Uterus (tissue), 4 donors: ENCODE results near the gene ILK. TPM values are rescaled to one million over a fixed set of nuclear protein-coding genes. Genes with fewer than 3 reads are reported as not detected.
A peak's percentile ranks its signal among the peaks of the same experiment; 100 is the strongest.

Experiments
- DNase-seq, 2 donors: peaks; one replicate each; pipeline ENCODE4 v3.0.0-alpha.2; 2019 to 2020
- H3K27ac ChIP-seq, 2 donors: fragments of 200-600 bp; sonication (generic); 1 replicate in 1 of 2; 2 replicates in 1 of 2; pipeline ENCODE4 v1.5.1; 2016 to 2018
- H3K27me3 ChIP-seq, 2 donors: fragments of 200-600 bp; sonication (generic); one replicate each; pipeline ENCODE4 v1.5.1; 2018 to 2019; ENCODE audit warnings: control low read depth in 1 of 2
- H3K36me3 ChIP-seq, 2 donors: fragments of 200-600 bp; sonication (generic); one replicate each; pipeline ENCODE4 v1.5.1; 2019; ENCODE audit warnings: control low read depth in 1 of 2
- H3K4me1 ChIP-seq, 2 donors: fragments of 200-600 bp; sonication (generic); one replicate each; pipeline ENCODE4 v1.5.1; 2018 to 2019; ENCODE audit warnings: control low read depth in 1 of 2
- H3K4me3 ChIP-seq, 2 donors: fragments of 200-600 bp; sonication (generic); 1 replicate in 1 of 2; 2 replicates in 1 of 2; pipeline ENCODE4 v1.5.1; 2018 to 2019; ENCODE audit warnings: mild to moderate bottlenecking in 1 of 2
- H3K9me3 ChIP-seq, 2 donors: fragments of 200-600 bp; sonication (generic); one replicate each; pipeline ENCODE4 v1.5.1; 2019; ENCODE audit warnings: control low read depth in 1 of 2
- POLR2A ChIP-seq, 2 donors: fragments of 450-650 bp; IDR thresholded peaks; one replicate each; pipeline ENCODE4 v1.6.1; 2016; ENCODE audit warnings: antibody characterized with exemption in 2 of 2, mild to moderate bottlenecking in 1 of 2, moderate library complexity in 1 of 2
- intact Hi-C: fragments of 100-400 bp; cut with DNase I; formaldehyde crosslinking; loops from one replicate; pipeline ENCODE4 v1.15.1; 2023; ENCODE audit warnings: low total_unique reads
- total RNA-seq, 4 donors: library from RNA; depleted of rRNA in 3 of 4; stranded (reverse); fragments of >200 nt in 3 of 4; gene quantifications; one replicate each; pipeline versions ENCODE4 v1.1.0 to v1.2.4, GENCODE V29; 2014 to 2023
- TF ChIP-seq, protein P1 (sequence below), 4 experiments: fragments of 200-600 bp in 2 of 4; fragments of 450-650 bp in 2 of 4; sonication (generic) in 2 of 4; IDR thresholded peaks; one replicate each; pipeline ENCODE4 v1.5.1; 2016 to 2019; ENCODE audit warnings: antibody characterized with exemption in 4 of 4, mild to moderate bottlenecking in 2 of 4, moderate library complexity in 1 of 4
- donor health status: DM: yes; HTN: yes; CAD: no.

ILK gene
- total RNA-seq, 4 donors from 2014 or later = 205 to 336 (median 279) TPM

DNA sequence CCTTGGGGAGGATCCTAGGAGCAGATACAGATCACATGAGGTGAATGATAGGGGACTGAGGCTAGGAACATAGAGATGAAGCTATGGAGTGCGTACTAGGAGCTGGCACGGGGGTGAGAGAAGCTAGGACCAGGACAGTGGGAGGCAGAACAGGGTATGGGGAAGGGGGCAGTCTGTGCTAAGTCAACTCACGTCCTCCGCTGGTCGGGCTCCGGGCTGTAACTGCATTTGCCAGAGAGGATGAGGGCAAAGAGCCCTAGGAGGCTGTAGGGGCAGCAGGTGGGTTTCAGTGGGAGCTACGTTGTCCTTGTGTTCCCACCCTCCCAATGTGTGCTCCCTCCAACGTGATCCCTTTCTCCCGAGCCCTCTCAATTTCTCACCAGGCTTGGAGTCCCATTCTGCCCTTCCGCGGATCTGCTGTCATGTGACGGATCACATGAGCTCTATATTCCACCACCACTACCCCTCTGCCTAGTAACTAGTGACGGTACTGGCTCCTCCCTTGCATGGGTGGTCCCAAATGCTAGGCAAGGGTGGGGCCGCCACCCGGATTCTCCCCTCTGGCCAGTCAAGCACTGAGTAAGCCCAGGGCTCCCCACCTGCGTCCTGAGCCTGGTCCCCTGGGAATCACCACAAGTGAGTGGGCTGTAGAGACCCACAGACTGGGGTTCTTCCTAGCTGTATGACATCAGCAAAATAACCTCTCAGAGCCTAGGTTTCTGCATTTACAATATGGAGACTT, 15.6 kb downstream of the ILK start, which contains the start of gene TPP1:
Gene TPP1, minus strand, starts transcription at position 419 of the 742 bp plus-strand sequence. Its CDS starts 22 bp downstream, at position 397.
- Histone ChIP-seq H3K9me3 (no peaks in the 10 kb centered on the region), H3K36me3 (no peaks in the 10 kb centered on the region), H3K27me3 (no peaks in the 10 kb centered on the region), H3K4me3 (peak within 1 kb of the TSS; percentile 57 to 90), H3K4me1 (peaks cover 0 to 16% of the 10 kb centered on the region in 2 donors), H3K27ac (peak within 1 kb of the TSS; percentile 82 to 97)
- intact Hi-C loops = loop anchor here (10.0 kb wide), 1 partner anchor 66 kb away; the partner anchor contains the start of gene MRPL17
- TF ChIP-seq, protein P1, sequence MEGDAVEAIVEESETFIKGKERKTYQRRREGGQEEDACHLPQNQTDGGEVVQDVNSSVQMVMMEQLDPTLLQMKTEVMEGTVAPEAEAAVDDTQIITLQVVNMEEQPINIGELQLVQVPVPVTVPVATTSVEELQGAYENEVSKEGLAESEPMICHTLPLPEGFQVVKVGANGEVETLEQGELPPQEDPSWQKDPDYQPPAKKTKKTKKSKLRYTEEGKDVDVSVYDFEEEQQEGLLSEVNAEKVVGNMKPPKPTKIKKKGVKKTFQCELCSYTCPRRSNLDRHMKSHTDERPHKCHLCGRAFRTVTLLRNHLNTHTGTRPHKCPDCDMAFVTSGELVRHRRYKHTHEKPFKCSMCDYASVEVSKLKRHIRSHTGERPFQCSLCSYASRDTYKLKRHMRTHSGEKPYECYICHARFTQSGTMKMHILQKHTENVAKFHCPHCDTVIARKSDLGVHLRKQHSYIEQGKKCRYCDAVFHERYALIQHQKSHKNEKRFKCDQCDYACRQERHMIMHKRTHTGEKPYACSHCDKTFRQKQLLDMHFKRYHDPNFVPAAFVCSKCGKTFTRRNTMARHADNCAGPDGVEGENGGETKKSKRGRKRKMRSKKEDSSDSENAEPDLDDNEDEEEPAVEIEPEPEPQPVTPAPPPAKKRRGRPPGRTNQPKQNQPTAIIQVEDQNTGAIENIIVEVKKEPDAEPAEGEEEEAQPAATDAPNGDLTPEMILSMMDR (IDR thresholded peaks at IDR 0.05) = peak in 1 of 4 experiments; percentile 8
- TF ChIP-seq POLR2A (IDR thresholded peaks at IDR 0.05) = peak; percentile 80 to 95
- DNase-seq = peak; percentile 92 to 97

DNA sequence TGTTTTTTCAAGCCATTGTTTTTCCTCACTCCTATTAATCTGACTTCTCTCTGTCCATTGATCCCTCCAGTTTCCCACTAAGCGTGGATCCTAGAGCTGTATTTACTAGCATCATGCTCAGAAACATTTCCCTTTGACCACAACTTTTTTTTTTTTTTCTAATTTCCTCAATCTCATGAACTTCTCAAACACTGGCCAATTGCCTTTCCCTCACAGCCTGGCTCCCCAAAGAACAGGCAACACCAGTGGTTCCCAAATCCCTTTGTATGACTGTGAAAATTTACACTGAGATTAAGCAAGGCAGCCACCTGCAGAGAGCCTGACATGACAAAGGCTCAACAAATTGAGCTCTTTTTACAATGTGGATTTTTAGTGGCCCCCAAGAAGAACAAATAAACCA, 17.1 kb downstream of the ILK start:
- H3K4me1 ChIP-seq = peaks cover 0 to 16% of the 10 kb centered on the region in 2 donors
- intact Hi-C loops = no loop called here
- H3K27ac ChIP-seq = no peak overlapping the region
- H3K4me3 ChIP-seq = no peak overlapping the region
- no peaks in the 10 kb centered on the region for H3K36me3 ChIP-seq
- TF ChIP-seq, protein P1 (IDR thresholded peaks at IDR 0.05) = no peak
- TF ChIP-seq POLR2A (IDR thresholded peaks at IDR 0.05) = no peak
- H3K9me3 ChIP-seq = no peaks in the 10 kb centered on the region
- DNase-seq = no peak
- H3K27me3 ChIP-seq = no peaks in the 10 kb centered on the region

DNA sequence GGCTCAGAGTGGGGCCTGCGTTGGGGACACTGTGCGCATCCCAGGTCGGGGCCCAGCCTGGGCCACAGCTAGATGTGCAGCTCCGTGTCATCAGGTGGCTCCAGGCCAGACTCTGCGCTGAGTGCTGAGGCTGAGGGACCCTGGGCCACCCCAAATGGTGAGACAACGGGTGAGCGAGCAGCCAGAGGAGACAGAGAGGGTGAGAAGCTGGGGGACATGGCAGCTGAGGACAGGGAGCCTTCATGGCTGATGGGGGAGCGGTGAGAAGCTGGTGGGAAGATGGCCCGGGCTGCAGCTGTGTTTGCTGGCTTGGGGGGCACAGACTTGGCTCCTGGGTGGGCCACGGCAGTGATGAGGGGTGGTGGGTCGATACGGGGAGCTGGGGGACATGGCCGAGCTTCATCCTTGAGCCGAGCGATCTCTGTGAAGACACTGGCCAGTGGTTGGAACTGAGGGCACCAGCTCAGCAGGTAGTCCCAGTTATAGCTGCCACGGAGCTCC, 18.2 kb downstream of the ILK start:
- DNase-seq = peak in 1 of 2 donors; percentile 26
- Histone ChIP-seq H3K4me3 (no peak overlapping the region), H3K4me1 (peaks cover 0 to 16% of the 10 kb centered on the region in 2 donors), H3K9me3 (no peaks in the 10 kb centered on the region), H3K27me3 (no peaks in the 10 kb centered on the region), H3K36me3 (no peaks in the 10 kb centered on the region), H3K27ac (no peak overlapping the region)
- intact Hi-C loops = no loop called here
- TF ChIP-seq, protein P1 (IDR thresholded peaks at IDR 0.05) = no peak
- no peak for TF ChIP-seq POLR2A (IDR thresholded peaks at IDR 0.05)

DNA sequence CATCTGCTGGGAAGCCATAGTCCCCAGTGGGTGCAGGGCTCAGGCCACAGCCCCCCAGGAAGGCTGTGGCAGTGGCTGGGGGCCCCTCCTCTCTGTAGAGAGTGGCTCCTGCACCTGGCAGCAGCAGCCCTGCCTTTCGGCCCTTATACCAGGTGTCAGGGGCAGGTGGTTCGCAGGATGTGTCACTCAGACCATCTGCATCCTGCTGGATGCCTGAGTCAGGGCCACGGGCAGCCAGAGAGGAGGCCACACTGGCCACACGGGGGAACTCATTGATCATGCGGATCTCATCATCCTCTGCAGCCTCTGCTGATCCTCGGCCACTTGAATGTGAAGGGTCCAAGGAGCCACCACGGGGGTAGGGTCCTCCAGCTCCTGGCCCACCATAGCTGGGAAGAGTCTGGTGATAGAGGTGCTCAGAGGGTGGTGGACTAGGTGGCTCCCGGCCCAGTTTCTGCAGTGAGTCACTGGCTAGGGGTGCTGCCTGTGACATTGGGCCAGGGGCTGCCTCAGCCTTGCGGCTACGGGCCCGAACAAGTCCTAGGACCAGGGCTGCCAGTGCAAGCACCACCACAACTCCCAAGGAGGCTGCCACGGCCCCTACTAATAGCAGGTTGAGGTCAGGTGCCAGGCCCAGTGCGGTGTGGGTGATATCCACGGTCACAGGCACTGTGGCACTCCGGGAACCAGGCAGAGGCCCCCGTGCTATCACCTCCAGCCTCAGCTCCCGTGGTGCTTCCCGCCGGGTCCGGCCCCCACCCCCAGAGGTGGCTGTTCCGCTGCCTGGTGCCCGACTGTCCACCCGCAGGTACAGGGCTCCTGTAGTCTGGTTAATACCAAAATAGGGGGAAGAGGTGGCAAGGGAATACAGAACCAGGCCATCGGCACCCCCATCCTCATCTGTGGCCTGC, 18.9 kb downstream of the ILK start:
- H3K4me1 ChIP-seq = peaks cover 0 to 9% of the 10 kb centered on the region in 2 donors
- no peaks in the 10 kb centered on the region for H3K36me3 ChIP-seq
- DNase-seq = peak in 1 of 2 donors; percentile 16
- no peak overlapping the region for H3K27ac ChIP-seq
- intact Hi-C loops = no loop called here
- no peak for TF ChIP-seq POLR2A (IDR thresholded peaks at IDR 0.05)
- TF ChIP-seq, protein P1 (IDR thresholded peaks at IDR 0.05) = no peak
- no peak overlapping the region for H3K4me3 ChIP-seq
- no peaks in the 10 kb centered on the region for H3K27me3 ChIP-seq
- no peaks in the 10 kb centered on the region for H3K9me3 ChIP-seq
